Activated CD4-positive, alpha-beta T cell treated with anti-CD3 and anti-CD28 coated beads, Interleukin-2, amount 10 ng/mL, durations not matched to agents 24 days and 14 days (primary cell): Measurements from ENCODE around the gene FHOD3. TPM values are rescaled to one million over a fixed set of nuclear protein-coding genes. Genes with fewer than 3 reads are reported as not detected.

ENCODE experiments used
- DNase-seq: peaks from one replicate; pipeline ENCODE4 v3.0.0; 2022
- H3K27ac Mint-ChIP-seq: one replicate; pipeline ENCODE4 v1.8.0; 2022; ENCODE audit warnings: mild to moderate bottlenecking, mixed read lengths
- H3K27me3 Mint-ChIP-seq: one replicate; pipeline ENCODE4 v1.8.0; 2022; ENCODE audit warnings: mixed read lengths
- H3K36me3 Mint-ChIP-seq: one replicate; pipeline ENCODE4 v1.8.0; 2022; ENCODE audit warnings: low read depth, mild to moderate bottlenecking, mixed read lengths
- H3K4me1 Mint-ChIP-seq: one replicate; pipeline ENCODE4 v1.8.0; 2021; ENCODE audit warnings: mixed read lengths
- H3K4me3 Mint-ChIP-seq: one replicate; pipeline ENCODE4 v1.8.0; 2022; ENCODE audit warnings: mild to moderate bottlenecking, moderate library complexity, mixed read lengths
- H3K9me3 Mint-ChIP-seq: one replicate; pipeline ENCODE4 v1.8.0; 2021; ENCODE audit warnings: mixed read lengths
- intact Hi-C: fragments of 100-400 bp; cut with micrococcal nuclease; formaldehyde crosslinking; loops from one replicate; pipeline ENCODE4 v1.15.1; 2023
- total RNA-seq: library from RNA; stranded (reverse); gene quantifications from 2 replicates; pipeline ENCODE4 v1.2.3, GENCODE V29; 2022

FHOD3 gene
- total RNA-seq, 1 donor from 2014 or later: not detected

DNA sequence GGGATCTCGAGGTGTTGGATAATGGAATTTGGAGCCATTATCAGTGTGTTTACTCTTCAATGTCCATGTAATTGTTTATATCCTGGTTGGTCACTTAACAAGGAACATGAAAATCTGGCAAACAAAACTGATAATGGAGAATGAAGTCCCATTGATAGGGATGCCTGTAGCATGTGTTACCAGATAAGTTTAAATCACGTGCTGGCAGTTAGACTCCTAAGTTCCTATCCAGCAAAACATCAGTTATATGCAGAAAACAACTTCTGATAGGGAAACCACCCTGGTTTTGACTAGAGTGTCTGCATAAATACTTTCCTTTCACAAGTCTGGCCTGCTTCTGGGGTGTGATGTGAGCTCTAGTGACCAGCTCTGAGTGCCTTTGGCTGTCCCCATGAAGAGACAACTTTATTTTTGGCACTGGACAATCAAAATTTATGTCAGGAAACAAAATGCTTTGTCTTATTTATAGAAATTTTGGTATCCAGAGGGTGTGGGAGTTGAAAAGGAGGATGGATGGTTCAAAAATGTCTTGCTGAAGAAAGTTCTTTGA, 82.0 kb downstream of the FHOD3 start:
- DNase-seq: no peak
- no peaks in the 10 kb centered on the region for H3K36me3 Mint-ChIP-seq

DNA sequence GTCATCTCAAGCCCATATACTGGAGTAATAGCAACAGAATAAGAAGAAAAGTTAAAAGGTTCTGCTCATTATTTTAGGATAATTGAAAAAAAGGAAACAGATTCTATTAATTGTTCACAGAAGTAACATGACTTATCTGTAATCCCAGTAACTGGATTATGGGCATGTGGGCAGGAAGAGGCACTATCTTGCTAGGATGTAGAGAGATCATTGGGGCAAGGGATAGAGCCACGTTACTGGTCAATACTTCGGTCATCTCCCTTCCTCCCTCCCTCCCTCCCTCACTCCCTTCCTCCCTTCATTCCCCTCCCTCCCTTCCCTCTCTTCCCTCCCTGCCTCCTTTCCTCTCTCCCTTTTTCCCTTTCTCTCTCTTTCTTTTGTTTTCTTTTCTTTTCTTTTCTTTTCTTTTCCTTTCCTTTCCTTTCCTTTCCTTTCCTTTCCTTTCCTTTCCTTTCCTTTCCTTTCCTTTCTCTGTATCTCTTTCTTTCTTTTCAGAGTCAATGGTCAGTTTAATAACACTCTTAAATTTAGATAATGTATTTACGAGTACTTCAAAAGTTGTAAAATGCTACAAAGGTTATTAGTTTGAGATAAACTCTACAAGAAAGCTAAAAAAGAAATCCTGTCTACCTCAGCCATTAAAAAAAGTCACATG, 82.8 kb downstream of the FHOD3 start:
- H3K27ac Mint-ChIP-seq: no peak overlapping the region
- peaks cover 3% of the 10 kb centered on the region for H3K27me3 Mint-ChIP-seq
- H3K36me3 Mint-ChIP-seq: no peaks in the 10 kb centered on the region
- no peaks in the 10 kb centered on the region for H3K4me1 Mint-ChIP-seq
- DNase-seq: no peak
- no peak overlapping the region for H3K4me3 Mint-ChIP-seq
- no peaks in the 10 kb centered on the region for H3K9me3 Mint-ChIP-seq
- intact Hi-C loops: no loop called here

More for the DNA sequence above, 82.0 kb downstream of the FHOD3 start:
- peaks cover 6% of the 10 kb centered on the region for H3K27me3 Mint-ChIP-seq
- no peak overlapping the region for H3K4me3 Mint-ChIP-seq
- no peak overlapping the region for H3K27ac Mint-ChIP-seq
- intact Hi-C loops: no loop called here
- no peaks in the 10 kb centered on the region for H3K4me1 Mint-ChIP-seq
- no peaks in the 10 kb centered on the region for H3K9me3 Mint-ChIP-seq

DNA sequence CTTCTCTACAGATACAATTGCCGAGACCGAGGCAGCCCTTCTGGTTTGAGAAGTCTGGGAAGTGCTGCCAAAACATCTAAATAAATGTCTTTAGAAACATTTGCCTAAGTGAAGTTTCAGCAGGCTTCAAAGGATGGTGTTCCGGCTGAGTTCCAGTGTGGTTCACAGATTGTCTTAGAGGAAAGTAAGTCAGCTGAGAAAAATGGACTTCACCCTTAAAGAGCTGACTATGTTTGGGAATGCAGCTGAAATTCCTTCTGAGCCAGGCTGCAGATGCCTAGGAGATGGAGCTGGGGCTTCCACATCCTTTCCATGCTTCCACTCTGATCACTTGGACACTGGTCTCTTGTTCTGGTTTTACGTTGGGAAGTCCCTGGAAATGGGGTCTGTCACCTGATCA, 83.6 kb downstream of the FHOD3 start:
- no peak overlapping the region for H3K27ac Mint-ChIP-seq
- H3K27me3 Mint-ChIP-seq: peaks cover 3% of the 10 kb centered on the region
- no peak overlapping the region for H3K4me3 Mint-ChIP-seq
- no peaks in the 10 kb centered on the region for H3K36me3 Mint-ChIP-seq
- no peaks in the 10 kb centered on the region for H3K9me3 Mint-ChIP-seq
- H3K4me1 Mint-ChIP-seq: no peaks in the 10 kb centered on the region
- intact Hi-C loops: no loop called here
- DNase-seq: no peak

DNA sequence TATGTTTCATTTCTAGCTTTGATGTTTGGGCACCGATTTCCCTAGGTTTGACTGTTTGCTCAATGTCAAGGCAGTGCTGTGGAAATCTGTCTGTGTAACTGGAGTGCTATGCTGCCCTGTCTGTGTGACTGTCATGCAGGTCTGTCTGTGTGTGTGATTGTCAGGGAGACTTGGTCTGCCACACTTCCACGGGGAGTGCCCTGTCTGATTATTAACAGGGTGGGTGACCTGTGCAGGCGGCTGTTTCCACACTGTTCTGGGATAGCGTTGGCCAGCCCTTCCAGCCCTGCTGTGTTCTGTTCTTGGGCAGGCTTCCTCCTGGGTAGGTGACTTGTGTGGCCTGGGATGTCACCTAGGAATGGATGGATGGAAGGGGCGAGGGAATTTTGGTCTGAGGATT, 85.3 kb downstream of the FHOD3 start:
- Mint-ChIP-seq H3K27me3 (peaks cover under 1% of the 10 kb centered on the region), H3K4me1 (no peaks in the 10 kb centered on the region), H3K27ac (no peak overlapping the region), H3K36me3 (no peaks in the 10 kb centered on the region), H3K4me3 (no peak overlapping the region), H3K9me3 (no peaks in the 10 kb centered on the region)
- DNase-seq: no peak
- intact Hi-C loops: no loop called here

DNA sequence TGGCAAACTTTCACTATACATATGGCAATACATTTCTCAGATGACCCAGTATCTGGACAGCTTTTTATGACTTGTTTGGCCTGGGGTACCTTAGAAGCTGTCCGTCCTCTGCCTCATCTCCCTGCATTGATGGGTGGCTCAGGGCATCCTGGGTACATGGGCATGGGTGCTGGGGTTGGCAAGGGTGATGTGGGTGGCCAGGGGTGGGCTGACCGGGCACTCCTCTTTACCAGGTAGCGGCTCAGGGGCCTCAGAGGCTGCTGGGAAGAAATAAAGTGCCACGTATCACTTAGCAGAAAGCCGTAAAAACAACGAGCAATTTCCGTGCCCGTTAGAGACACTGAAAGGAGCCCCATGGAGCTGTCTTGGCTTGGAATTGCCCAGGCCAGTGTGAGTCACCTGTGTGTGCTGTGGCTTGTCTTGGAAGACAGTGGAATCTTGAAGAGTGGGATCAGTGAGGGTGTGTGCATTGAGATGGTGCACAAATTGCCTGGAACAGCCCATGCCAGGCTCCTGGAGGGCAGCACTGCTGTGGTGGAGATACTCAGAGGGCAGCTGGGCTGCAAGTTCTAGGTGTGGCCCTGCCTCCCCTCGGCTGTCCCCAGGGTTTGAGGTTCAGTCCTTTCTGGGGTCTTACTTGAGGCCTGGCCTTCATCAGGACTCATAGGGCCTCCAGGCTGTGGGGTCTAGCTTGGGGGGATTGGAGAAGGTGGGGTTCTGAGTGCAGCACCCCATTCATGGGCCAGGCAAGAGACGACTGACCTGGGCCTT, 88.8 kb downstream of the FHOD3 start:
- DNase-seq: no peak
- Mint-ChIP-seq H3K4me3 (no peak overlapping the region), H3K27ac (no peak overlapping the region), H3K36me3 (no peaks in the 10 kb centered on the region), H3K4me1 (no peaks in the 10 kb centered on the region), H3K9me3 (no peaks in the 10 kb centered on the region), H3K27me3 (no peaks in the 10 kb centered on the region)
- intact Hi-C loops: no loop called here

DNA sequence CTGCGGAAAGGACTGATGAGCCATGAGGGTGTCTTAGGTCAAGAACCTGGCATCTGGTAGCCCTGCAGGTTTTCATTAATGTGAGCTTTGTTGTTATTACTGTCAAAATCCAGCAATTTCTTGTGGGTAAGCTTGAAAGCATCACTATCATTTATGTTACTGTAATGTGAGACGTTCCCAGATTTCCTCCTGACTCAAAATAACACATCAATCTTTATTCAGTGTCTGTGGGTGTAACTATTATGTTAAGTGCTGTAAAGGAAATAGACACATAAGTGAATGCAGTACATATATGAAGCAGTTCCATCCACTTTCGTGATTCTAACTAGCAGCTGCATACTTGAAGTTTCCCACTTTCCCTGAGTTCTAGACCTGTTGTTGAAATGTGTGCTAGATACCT, 89.8 kb downstream of the FHOD3 start:
- no peak for DNase-seq
- Mint-ChIP-seq H3K4me3 (no peak overlapping the region), H3K36me3 (no peaks in the 10 kb centered on the region), H3K4me1 (no peaks in the 10 kb centered on the region), H3K27ac (no peak overlapping the region), H3K9me3 (no peaks in the 10 kb centered on the region), H3K27me3 (no peaks in the 10 kb centered on the region)
- intact Hi-C loops: no loop called here

DNA sequence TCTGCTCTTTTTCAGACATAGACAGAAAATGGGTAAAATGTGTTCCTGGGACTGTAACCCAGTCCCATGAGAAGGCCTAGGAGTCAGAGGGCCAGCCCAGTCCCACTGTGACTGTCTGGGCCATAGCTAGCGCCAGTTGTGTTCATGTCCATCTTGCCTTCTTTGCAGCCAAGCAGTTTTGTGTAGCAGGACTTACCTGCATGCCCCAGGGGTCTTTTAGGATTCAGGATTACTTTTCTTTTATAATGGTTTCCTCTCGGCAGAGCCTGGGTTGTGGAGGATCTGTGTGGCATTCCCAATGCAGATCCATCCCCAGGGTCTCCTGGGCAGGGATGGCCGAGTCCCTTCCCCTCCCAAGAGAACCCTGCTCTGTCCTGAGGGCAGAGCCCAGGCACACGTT, 90.8 kb downstream of the FHOD3 start:
- no peaks in the 10 kb centered on the region for H3K36me3 Mint-ChIP-seq
- DNase-seq: no peak
- H3K4me1 Mint-ChIP-seq: no peaks in the 10 kb centered on the region
- H3K27ac Mint-ChIP-seq: no peak overlapping the region
- H3K9me3 Mint-ChIP-seq: no peaks in the 10 kb centered on the region
- intact Hi-C loops: no loop called here
- no peaks in the 10 kb centered on the region for H3K27me3 Mint-ChIP-seq
- no peak overlapping the region for H3K4me3 Mint-ChIP-seq

DNA sequence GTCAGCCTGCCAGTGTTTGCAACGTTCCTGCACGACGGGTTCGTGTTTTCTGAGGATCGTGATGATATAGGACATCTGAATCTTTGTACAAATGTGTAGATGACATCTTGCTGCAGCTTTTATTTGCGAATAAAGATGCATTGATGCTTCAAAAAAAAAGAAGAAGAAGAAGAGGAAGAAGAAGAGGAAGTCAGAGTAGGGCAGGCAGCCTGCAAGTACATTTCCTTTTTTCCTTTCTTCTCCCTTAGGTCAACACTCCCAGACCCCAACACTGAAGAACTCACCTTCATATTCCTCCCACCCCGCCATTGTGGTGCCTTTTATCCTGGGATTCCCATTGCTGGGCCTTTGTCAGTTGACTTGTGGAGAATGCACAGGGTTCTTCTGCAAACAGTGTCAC, 91.5 kb downstream of the FHOD3 start:
- intact Hi-C loops: no loop called here
- Mint-ChIP-seq H3K36me3 (no peaks in the 10 kb centered on the region), H3K4me1 (no peaks in the 10 kb centered on the region), H3K9me3 (no peaks in the 10 kb centered on the region), H3K4me3 (no peak overlapping the region), H3K27me3 (no peaks in the 10 kb centered on the region), H3K27ac (no peak overlapping the region)
- DNase-seq: no peak

DNA sequence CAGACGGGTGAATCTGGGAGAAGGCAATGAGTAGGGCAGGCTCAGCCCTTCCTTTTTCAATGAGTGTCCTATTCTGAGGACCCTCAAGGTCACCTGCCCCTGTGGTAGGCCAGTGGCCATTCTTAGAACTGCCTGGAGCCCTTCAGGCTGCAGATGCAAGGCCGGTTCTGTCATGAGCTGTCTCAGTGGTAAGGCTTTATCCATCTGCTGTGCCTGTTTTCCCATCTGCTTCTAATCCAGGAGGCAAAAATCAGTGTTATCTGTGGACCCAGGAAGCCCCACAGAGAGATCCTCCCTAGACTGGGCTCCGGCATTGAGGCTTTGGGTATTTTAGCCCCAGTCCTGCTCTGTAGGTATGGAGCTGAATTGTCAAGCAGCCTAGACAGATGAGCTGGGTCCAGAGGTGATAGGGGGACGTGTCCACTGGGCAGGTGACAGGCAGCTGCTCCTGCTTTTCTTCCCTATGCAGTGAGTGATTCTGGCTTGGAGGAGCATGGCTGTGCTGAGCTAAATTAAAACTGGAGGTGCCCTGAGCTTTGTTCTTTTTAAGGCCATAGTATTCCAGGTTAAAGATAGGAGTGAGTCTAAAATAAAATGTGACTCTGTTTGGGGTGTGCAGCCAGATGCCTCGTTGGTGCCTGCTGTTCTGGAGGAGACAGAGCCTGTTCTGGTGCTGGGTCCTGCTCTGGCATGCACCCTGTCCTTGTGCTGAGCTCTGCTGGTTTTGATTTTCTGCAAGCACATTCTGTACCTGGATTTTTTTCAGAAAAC, 92.5 kb downstream of the FHOD3 start:
- intact Hi-C loops: no loop called here
- Mint-ChIP-seq H3K36me3 (no peaks in the 10 kb centered on the region), H3K27me3 (no peaks in the 10 kb centered on the region), H3K4me3 (no peak overlapping the region), H3K27ac (no peak overlapping the region), H3K9me3 (no peaks in the 10 kb centered on the region), H3K4me1 (no peaks in the 10 kb centered on the region)
- no peak for DNase-seq

DNA sequence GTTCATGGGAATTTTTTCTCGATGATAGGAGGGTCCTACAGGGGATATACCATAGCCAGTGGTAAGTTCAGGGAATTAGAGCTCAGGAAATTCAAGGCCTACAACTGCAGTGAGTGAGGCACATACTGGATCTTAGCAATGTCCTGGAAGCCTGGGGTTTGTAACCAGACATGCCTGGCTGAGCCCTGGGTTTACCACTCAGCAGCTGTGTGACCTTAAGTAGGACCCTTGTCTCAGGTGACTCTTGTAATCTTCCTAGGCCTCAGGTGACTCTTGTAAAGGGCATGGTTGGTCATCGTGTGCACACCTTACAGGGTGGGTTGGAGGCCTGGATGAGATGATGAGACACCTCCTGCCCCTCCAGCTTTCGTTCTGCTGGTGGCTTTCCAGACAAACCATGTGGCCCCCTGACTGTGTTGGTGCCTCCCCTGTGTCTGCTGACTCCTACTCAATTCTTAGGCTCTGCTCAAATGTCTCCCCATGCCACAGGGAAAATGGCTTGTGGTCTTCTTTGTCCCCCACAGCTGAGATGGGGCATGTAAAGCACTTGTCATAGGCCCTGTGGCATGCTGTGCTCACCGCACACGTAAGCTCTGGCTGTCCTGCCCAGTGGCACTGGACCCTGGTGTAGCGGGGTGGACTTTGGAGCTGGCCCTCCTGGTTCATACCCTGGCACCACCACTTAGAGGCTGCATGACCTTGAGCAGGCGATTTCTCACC, 94.1 kb downstream of the FHOD3 start:
- Mint-ChIP-seq H3K36me3 (no peaks in the 10 kb centered on the region), H3K9me3 (no peaks in the 10 kb centered on the region), H3K4me3 (no peak overlapping the region), H3K4me1 (no peaks in the 10 kb centered on the region), H3K27me3 (no peaks in the 10 kb centered on the region), H3K27ac (no peak overlapping the region)
- DNase-seq: no peak
- intact Hi-C loops: no loop called here

DNA sequence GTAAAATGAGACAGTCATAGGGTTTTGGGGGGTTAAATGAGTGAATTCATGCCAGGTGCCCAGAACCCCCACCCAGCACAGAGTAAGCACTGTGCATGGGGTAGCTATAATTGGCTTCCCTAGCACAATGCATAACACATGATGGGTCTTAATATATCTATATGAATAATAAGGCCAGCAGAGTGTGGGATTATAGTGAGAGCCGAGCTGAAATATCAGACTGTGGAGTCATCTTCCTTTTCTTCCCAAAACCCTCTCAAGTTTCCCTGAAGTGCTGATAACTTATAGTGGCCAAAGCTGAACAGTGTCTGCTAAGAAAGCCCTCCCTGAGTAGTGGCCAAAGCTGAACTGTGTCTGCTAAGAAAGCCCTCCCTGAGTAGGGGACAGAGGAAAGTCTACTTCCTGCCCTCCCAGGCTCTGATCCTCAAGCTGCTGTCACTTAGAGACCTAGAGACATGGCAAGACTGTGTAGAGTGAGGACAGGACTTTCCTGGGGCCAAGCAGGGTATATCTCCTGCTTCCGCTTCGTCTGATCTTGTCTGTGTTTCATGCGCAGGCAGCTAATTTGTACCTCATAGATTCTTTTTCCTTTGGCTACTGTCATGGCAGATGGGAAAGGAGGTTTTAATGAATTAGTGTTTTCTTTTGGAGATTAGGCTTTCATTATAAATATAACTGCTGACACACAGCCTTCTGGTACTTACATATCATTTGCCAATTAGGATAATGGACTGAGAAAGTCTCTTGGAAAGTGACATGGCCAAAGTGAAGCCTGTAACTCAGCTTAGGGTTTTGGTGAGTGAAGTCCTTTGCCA, 94.9 kb downstream of the FHOD3 start:
- Mint-ChIP-seq H3K27me3 (no peaks in the 10 kb centered on the region), H3K36me3 (no peaks in the 10 kb centered on the region), H3K4me1 (no peaks in the 10 kb centered on the region), H3K9me3 (no peaks in the 10 kb centered on the region), H3K4me3 (no peak overlapping the region), H3K27ac (no peak overlapping the region)
- no peak for DNase-seq
- intact Hi-C loops: no loop called here

DNA sequence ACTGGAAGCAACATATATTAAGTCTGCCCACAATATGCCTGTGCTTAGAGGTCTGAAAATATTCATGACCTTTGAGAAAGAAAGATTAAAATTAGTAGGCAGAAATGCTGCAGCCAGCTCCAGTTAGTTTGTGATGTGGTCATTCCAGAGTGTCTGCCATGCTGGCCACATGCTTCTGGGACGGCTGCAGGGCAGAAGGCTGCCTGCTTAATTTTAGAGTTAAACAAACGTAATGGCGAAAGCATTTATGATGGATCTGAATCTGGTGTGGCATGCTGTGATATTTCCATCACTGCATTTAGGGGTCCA, 95.4 kb downstream of the FHOD3 start:
- Mint-ChIP-seq H3K27me3 (no peaks in the 10 kb centered on the region), H3K4me1 (no peaks in the 10 kb centered on the region), H3K4me3 (no peak overlapping the region), H3K9me3 (no peaks in the 10 kb centered on the region), H3K27ac (no peak overlapping the region), H3K36me3 (no peaks in the 10 kb centered on the region)
- no peak for DNase-seq
- intact Hi-C loops: no loop called here

DNA sequence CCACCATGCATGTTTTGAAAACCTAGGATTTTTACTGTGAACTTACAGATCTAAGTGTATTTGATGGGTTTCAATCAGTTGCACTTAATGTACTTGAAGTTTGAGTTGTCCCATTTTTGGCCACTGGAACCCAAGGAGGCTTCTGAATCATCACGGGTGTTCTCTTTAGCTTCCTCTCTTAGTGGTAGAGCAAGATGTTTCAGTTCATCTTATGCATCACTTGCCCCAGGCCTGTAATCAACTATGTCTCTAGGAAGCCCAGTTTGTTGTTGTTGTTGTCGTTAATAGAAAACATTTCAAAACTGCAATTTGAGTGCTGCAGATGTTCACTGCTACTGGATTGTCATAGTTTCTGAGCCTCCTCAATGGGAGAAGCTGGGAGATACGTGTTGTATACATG, 97.0 kb downstream of the FHOD3 start:
- H3K27me3 Mint-ChIP-seq: no peaks in the 10 kb centered on the region
- no peak overlapping the region for H3K27ac Mint-ChIP-seq
- no peak for DNase-seq
- H3K36me3 Mint-ChIP-seq: no peaks in the 10 kb centered on the region
- intact Hi-C loops: no loop called here
- H3K4me3 Mint-ChIP-seq: no peak overlapping the region
- H3K4me1 Mint-ChIP-seq: no peaks in the 10 kb centered on the region
- H3K9me3 Mint-ChIP-seq: no peaks in the 10 kb centered on the region
